Measurements from ENCODE around the gene BSN.

BSN gene

GRCh38 chr3:49627634-49628033 lies 73.4 kb downstream of the BSN start:
- no peak for DNase-seq (ENCODE audit: low read depth, low spot score)

DNA sequence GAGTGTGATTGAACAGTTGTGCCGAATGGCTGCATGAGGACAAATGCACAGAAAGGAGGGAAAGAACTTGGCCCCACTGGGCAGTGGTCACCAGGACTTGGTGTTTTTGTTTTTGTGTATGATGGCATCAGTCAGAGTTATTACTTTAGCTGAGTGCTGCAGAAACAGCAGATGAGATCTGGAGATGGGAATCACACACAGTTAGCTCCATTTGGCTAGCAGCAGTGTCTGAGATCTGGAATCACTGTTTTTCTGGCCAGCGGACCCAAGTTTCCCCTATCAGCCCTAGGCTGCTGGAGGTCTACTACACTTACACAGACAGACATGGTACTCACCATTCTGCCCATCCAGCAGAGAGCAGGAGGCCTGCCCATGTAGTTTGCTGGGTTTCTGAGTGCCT lies 74.0 kb downstream of the BSN start:
- DNase-seq (ENCODE audit: low read depth, low spot score), result no peak

DNA sequence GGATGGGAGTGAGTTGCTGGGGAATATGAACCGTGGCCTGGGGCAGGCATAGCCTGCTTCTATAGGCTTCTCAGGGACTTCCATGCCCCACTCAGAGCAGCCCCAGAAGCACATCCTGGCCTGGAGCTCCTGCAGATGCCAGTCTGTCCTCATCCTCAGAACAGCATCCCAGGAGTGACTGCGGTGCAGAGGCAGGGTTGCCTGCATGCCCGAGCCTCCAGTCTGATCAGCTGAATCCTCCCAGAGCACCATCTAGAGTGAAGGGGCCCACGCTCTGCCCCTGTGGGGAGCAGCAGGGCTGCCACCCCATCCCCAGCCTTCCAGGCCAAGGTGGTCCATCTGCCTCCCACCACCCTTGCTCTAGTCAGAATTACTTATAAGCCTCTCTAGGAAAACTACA lies 75.2 kb downstream of the BSN start:
- DNase-seq (ENCODE audit: low read depth, low spot score), result no peak

DNA sequence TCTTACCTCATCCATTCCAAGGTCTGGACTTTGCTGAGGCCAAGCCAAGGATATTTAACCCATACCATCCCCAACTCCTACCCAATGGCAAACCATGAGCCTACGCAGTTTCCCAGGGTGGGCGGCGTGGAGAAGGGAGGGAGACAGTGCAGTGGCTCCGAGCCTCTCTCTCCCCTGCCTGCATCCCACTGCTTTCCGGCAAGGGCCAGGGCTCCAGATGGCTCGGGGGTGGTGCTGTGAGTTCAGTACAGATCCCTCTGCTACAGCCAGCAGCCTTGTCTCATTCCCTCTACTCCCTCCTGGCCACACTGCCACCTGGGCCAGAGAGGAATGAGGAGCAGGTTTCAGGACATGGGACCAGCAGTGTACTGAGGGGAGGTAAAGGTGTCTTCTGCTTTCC lies 75.6 kb downstream of the BSN start:
- no peak for DNase-seq (ENCODE audit: low read depth, low spot score)

GRCh38 chr3:49630784-49631183 lies 76.5 kb downstream of the BSN start:
- DNase-seq (ENCODE audit: low read depth, low spot score), result no peak

DNA sequence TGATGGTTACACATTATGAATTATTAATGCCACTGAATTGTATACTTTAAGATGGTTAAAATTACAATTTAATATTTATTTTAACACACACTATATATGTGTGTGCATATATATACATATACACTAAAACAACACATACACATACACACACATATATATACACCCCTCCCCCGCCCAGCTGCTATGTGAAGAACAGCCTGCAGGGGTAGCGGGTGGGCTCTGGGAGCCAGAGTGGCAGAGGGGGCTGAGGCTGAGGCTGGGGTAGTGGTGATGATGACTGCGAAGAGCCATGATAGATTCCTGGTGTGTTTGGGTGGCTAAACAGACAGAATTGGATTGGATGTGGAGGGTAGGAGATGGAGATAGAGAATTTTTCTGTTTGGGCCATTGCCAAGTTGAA lies 80.5 kb downstream of the BSN start:
- DNase-seq (ENCODE audit: low read depth, low spot score), result no peak

DNA sequence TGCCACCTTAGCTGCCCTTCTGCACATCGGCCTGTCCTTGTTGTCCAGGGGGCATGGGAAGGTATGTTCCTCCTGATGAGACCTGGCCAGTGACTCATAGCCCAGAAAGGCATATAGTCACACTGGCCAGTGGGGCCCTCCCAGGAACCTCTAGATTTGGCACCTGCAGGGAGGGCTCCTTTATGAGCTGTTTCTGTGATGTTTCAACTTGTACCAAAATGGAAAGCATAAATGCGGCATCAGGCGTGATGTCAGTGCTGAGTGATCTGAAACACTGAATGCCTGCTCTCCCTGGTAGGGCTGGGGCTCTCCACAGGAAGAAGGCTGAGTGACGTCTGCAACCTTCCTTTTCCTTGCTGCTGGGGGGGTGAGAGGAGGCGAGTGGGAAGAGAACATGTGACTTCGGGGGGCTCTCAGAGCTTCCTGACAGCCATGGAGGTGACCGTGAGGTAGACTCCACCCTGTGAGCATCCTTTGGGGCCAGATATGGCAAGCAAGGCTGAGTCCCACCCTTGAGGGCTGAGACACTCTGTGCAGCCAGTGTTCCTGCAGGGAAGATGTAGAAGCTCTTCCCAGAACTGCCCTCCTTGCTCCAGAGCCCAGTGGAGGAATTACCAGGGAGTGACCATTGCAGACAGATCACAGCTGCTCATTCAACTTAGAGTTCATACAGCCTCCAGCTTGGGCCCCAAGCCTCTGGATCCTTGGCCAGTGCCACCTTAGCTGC lies 82.8 kb downstream of the BSN start:
- DNase-seq (ENCODE audit: low read depth, low spot score), result no peak

- no peak for DNase-seq (ENCODE audit: low read depth, low spot score)
Measured at GRCh38 chr3:49638445-49638844, 84.2 kb downstream of the BSN start.

DNA sequence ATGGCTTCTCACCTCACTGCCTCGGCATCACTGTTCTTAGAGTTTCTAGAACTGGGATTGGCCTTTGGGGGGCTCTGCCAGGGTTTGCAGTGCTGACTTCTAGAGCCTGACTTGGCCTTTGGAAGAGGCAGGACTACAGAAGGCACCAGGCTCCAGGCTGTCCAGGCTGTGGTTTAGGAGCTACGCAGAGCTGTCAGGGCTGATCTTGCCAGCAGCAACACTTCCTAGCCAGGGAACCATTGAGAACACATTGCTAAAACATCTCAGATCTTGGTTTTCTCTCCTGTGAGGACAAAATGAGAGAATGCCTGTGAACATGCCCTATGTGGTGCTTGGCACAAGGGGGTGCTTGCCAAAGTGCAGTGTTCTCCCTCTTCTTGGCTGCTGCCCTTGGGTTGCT lies 85.3 kb downstream of the BSN start:
- no peak for DNase-seq (ENCODE audit: low read depth, low spot score)

DNA sequence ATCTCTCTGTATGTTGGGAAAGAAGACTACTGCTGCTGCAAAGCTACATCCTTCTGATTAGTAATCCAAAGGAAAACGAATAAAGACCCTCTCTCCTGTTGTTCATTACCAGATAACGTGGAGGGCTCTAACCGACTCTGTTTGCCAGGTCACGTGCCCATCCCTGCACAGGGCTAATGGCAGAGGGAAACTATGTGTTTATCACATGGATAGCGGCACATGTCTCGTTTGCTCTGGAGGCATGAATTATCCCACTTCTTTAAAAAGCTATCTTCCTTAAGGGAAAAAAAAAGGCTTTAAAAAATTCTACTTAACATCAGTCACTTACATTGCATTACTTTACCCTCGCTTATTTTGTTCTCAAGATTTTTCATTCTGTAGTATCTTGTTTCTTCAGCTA lies 87.0 kb downstream of the BSN start:
- DNase-seq (ENCODE audit: low read depth, low spot score), result no peak

DNA sequence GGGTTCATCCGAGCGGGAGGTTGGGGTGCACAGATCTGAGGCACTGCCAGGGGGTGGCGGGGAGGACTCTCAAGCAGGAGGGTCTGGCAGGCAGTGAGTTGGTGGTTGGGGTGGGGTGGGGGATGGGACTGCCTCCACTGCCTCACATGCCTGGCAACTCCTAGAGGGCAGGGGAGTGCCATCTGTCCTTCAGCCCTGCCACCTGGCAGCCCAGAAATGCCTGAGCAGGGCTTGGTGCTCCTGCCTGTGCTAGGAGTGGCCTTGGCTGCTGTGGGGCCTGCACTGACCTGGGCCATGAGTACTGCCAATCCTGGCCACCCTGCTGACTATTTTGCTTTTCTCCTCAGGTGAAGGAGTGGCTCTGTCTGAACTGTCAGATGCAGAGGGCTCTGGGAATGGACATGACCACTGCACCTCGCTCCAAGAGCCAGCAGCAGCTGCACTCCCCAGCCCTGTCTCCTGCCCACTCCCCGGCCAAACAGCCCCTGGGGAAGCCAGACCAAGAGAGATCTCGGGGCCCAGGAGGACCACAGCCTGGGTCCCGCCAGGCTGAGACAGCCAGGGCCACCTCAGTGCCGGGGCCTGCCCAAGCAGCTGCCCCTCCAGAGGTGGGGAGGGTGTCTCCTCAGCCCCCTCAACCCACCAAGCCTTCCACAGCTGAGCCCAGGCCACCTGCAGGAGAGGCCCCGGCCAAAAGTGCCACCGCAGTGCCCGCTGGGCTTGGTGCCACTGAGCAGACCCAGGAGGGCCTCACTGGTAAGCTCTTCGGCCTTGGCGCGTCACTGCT lies 87.8 kb downstream of the BSN start:
- DNase-seq (ENCODE audit: low read depth, low spot score), result no peak

- DNase-seq (ENCODE audit: low read depth, low spot score), result no peak
Measured at GRCh38 chr3:49642708-49643145, 88.5 kb downstream of the BSN start.

DNA sequence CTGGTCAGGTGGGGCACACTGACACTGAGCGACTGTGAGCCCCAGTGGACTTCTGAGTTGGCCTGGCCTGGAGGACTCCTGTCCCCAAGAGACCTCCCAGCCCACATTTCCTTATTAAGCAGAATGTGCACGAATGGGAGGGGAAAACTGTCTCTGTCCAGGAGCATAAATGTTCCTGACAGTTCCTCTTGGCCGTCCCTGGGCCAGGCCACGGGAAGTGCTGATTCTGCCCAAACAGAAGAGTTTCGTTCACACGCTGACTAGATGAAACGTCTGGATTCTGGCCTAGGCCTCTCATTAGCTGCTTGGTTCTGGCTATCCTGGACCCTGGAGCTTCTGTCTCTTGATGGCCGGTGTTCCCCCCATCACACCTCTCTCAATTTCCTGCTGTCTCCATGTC lies 90.4 kb downstream of the BSN start:
- no peak for DNase-seq (ENCODE audit: low read depth, low spot score)

GRCh38 chr3:49646236-49646635 lies 92.0 kb downstream of the BSN start:
- no peak for DNase-seq (ENCODE audit: low read depth, low spot score)

DNA sequence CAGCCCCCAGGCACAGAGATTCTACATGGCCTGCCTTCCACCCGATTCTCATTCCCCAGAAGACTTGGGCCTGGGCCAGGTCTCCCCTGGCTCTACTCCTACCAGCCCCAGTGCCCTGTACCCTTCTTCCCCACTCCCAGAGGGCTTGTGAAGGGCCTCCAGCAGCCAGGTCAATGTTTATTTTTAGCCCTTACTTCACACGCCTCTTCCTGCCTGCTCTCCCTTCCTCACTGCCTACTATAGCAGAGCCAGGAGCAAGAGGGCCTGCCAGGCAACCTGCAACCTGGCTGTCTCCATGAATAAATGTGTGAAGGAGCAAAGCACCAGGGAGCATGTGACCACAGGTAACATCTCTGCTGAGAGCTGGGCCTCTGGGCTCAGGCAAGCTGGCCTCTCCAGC lies 93.5 kb downstream of the BSN start:
- no peak for DNase-seq (ENCODE audit: low read depth, low spot score)

DNA sequence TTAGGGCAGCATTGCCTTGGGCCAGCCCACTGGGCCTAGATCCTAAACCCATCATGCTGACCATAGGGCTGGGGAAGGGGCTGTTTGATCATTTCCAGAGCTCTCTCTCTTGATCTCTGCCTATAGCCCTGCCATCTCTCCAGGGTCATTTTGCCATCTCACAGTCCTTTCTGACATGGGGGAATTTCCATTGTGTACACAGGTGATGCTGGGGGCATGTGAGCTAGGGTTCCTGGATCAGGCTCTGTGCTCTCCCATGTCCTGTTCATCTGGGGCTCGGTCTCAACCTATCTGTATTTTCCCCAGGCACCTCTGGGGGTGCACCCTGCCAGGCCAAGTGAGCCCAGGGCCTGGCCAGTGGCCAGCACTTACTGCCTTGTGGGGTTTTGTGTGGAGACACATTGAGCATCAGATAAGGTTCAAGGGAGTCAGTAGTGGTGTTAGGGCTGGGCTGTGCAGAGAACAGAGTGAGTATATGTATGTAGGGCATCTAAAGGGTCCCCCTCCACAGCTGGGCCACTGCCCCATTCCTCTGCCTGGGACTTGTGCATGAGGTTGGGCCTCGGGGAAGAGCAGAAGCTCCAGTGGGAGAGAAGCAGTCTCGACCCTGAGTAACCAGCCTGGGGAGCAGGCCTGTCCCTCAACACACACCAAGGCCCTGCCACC lies 94.2 kb downstream of the BSN start:
- no peak for DNase-seq (ENCODE audit: low read depth, low spot score)

DNA sequence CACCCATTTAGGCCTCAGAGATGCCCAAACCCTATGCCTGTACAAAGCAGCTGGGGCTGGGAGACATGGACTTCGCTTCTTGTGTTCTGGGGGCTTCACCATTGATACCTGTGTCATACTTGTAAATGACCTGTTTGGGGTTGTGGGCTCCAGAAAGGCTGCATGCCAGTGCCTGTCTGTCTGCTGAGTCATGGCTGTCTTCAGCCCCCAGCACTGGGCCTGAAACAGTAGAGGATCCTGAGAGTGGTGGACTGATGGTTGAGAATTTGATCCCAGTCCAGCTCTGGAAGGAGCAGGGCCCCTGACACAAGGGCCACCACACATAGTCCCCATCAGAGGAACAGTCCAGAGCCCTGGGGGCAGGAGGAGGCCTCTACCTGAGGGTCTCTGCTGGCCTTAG lies 95.3 kb downstream of the BSN start:
- DNase-seq (ENCODE audit: low read depth, low spot score), result no peak

DNA sequence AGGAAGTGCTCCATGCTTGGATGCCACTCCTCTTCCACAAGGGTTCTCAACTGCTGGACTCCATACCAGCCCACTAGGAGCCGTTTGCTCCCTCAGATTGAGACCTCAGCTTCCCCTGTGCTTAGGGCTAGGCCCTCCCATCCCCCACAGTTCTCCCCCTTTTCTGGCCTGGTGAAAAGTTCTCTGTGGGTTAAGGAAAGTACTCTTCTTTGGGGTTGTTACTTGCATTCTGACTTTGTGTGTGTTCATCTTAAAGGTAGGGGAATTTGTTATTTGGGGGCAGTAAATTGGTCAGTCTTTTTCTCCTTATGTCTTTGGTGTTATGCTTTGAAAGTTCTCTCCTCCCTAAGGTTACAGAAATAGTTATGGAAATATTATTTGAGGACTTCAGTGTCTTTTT lies 95.9 kb downstream of the BSN start:
- DNase-seq (ENCODE audit: low read depth, low spot score), result no peak

DNA sequence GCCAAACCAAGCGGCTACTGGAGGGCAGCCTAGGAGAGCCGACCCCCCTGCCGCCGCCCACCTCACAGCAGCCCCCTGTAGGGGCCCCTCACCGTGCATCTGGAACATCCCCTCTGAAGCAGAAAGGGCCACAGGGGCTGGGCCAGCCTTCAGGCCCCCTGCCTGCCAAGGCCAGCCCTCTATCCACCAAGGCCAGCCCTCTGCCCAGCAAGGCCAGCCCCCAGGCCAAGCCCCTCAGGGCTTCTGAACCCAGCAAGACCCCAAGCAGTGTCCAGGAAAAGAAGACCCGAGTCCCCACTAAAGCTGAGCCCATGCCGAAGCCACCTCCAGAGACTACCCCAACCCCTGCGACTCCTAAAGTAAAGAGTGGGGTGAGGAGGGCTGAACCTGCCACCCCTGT lies 96.4 kb downstream of the BSN start:
- DNase-seq (ENCODE audit: low read depth, low spot score), result no peak

DNA sequence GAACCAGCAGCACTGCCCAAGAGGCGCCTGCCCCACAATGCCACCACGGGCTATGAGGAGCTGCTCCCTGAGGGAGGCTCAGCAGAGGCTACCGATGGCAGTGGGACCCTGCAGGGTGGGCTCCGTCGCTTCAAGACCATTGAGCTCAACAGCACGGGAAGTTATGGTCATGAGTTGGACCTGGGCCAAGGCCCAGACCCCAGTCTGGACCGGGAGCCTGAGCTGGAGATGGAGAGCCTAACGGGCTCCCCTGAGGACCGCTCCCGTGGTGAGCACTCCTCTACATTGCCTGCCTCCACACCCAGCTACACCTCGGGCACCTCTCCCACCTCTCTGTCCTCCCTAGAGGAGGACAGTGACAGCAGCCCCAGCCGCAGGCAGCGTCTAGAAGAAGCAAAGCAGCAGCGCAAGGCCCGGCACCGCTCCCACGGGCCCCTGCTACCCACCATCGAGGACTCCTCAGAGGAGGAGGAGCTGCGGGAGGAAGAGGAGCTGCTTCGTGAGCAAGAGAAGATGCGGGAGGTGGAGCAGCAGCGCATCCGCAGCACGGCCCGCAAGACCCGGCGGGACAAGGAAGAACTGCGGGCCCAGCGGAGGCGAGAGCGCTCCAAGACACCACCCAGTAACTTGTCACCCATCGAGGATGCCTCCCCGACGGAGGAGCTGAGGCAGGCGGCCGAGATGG lies 98.1 kb downstream of the BSN start:
- no peak for DNase-seq (ENCODE audit: low read depth, low spot score)

DNA sequence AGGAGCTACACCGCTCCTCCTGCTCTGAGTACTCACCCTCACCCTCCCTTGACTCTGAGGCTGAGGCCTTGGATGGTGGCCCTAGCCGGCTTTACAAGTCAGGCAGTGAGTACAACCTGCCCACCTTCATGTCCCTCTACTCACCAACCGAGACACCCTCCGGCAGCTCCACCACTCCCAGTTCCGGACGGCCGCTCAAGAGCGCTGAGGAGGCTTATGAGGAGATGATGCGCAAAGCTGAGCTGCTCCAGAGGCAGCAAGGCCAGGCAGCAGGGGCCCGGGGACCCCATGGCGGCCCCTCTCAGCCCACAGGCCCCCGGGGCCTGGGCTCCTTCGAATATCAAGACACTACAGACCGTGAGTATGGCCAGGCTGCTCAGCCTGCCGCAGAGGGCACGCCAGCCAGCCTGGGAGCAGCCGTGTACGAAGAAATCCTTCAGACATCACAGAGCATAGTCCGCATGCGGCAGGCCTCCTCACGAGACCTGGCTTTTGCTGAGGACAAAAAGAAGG lies 98.7 kb downstream of the BSN start:
- DNase-seq (ENCODE audit: low read depth, low spot score), result no peak

GRCh38 chr3:49653621-49654020 lies 99.3 kb downstream of the BSN start:
- no peak for DNase-seq (ENCODE audit: low read depth, low spot score)

Data from activated CD4-positive, CD25-positive, alpha-beta regulatory T cell treated with anti-CD3 and anti-CD28 coated beads, Interleukin-2, amount 50 U/mL, for 16 hours (primary cell).